ENCODE measurements around the gene CFAP299. TPM values are rescaled to one million over a fixed set of nuclear protein-coding genes. Genes with fewer than 3 reads are reported as not detected.

Gene CFAP299
- total RNA-seq, 4 donors from 2014 or later = 5.1 TPM; not detected in 3

GRCh38 chr4:80900908-80901307, 565.4 kb downstream of the CFAP299 start:
- Histone ChIP-seq H3K27ac (no peak overlapping the region), H3K9me3 (no peaks in the 10 kb centered on the region), H3K4me1 (no peaks in the 10 kb centered on the region), H3K36me3 (no peaks in the 10 kb centered on the region), H3K4me3 (no peak overlapping the region), H3K27me3 (no peaks in the 10 kb centered on the region)
- ATAC-seq = no peak
- TF ChIP-seq, protein P1, sequence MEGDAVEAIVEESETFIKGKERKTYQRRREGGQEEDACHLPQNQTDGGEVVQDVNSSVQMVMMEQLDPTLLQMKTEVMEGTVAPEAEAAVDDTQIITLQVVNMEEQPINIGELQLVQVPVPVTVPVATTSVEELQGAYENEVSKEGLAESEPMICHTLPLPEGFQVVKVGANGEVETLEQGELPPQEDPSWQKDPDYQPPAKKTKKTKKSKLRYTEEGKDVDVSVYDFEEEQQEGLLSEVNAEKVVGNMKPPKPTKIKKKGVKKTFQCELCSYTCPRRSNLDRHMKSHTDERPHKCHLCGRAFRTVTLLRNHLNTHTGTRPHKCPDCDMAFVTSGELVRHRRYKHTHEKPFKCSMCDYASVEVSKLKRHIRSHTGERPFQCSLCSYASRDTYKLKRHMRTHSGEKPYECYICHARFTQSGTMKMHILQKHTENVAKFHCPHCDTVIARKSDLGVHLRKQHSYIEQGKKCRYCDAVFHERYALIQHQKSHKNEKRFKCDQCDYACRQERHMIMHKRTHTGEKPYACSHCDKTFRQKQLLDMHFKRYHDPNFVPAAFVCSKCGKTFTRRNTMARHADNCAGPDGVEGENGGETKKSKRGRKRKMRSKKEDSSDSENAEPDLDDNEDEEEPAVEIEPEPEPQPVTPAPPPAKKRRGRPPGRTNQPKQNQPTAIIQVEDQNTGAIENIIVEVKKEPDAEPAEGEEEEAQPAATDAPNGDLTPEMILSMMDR (IDR thresholded peaks at IDR 0.05) = no peak
- TF ChIP-seq POLR2AphosphoS5 (IDR thresholded peaks at IDR 0.05) = no peak
- TF ChIP-seq EP300 (IDR thresholded peaks at IDR 0.05) = no peak
- no peak for TF ChIP-seq POLR2A (IDR thresholded peaks at IDR 0.05)
- WGBS, 2 donors (ENCODE audit: low coverage in 1 of 2) = 77 to 84% methylated on average over 2 of the region's 2 CpGs

GRCh38 chr4:80903020-80903419, 567.5 kb downstream of the CFAP299 start:
- H3K4me3 ChIP-seq = no peak overlapping the region
- H3K4me1 ChIP-seq = no peaks in the 10 kb centered on the region
- H3K36me3 ChIP-seq = no peaks in the 10 kb centered on the region
- TF ChIP-seq EP300 (IDR thresholded peaks at IDR 0.05) = no peak
- no peak for TF ChIP-seq POLR2A (IDR thresholded peaks at IDR 0.05)
- TF ChIP-seq POLR2AphosphoS5 (IDR thresholded peaks at IDR 0.05) = no peak
- TF ChIP-seq, protein P1 (IDR thresholded peaks at IDR 0.05) = no peak
- ATAC-seq = no peak
- H3K27ac ChIP-seq = no peak overlapping the region
- peaks cover 0 to 17% (median 0%) of the 10 kb centered on the region in 3 donors for H3K9me3 ChIP-seq
- H3K27me3 ChIP-seq = no peaks in the 10 kb centered on the region

- Histone ChIP-seq H3K4me3 (no peak overlapping the region), H3K9me3 (peaks cover 0 to 17% (median 0%) of the 10 kb centered on the region in 3 donors), H3K27ac (no peak overlapping the region), H3K27me3 (no peaks in the 10 kb centered on the region), H3K36me3 (no peaks in the 10 kb centered on the region), H3K4me1 (no peaks in the 10 kb centered on the region)
- TF ChIP-seq POLR2AphosphoS5 (IDR thresholded peaks at IDR 0.05) (no peak), POLR2A (IDR thresholded peaks at IDR 0.05) (no peak)
- no peak for ATAC-seq
- 92 to 93% methylated on average over 1 of the region's 1 CpG for WGBS, 2 donors (ENCODE audit: low coverage in 1 of 2)
Observed at GRCh38 chr4:80909938-80910337, 574.4 kb downstream of the CFAP299 start.

- Histone ChIP-seq H3K4me1 (no peaks in the 10 kb centered on the region), H3K9me3 (peaks cover 0 to 11% (median 0%) of the 10 kb centered on the region in 3 donors), H3K27me3 (no peaks in the 10 kb centered on the region), H3K27ac (no peak overlapping the region), H3K4me3 (no peak overlapping the region), H3K36me3 (no peaks in the 10 kb centered on the region)
- TF ChIP-seq, protein P1 (IDR thresholded peaks at IDR 0.05) = no peak
- ATAC-seq = no peak
Observed at GRCh38 chr4:80911458-80911857, 575.9 kb downstream of the CFAP299 start.

GRCh38 chr4:80912350-80912749, 576.8 kb downstream of the CFAP299 start:
- H3K9me3 ChIP-seq = peaks cover 0 to 5% (median 0%) of the 10 kb centered on the region in 3 donors
- no peaks in the 10 kb centered on the region for H3K36me3 ChIP-seq
- H3K27ac ChIP-seq = no peak overlapping the region
- TF ChIP-seq, protein P1 (IDR thresholded peaks at IDR 0.05) = no peak
- TF ChIP-seq POLR2A (IDR thresholded peaks at IDR 0.05) = no peak
- 90 to 100% methylated on average over 4 to 7 of the region's 7 CpGs for WGBS, 2 donors (ENCODE audit: low coverage in 1 of 2)
- no peaks in the 10 kb centered on the region for H3K27me3 ChIP-seq
- H3K4me3 ChIP-seq = no peak overlapping the region
- no peak for ATAC-seq
- no peaks in the 10 kb centered on the region for H3K4me1 ChIP-seq

DNA sequence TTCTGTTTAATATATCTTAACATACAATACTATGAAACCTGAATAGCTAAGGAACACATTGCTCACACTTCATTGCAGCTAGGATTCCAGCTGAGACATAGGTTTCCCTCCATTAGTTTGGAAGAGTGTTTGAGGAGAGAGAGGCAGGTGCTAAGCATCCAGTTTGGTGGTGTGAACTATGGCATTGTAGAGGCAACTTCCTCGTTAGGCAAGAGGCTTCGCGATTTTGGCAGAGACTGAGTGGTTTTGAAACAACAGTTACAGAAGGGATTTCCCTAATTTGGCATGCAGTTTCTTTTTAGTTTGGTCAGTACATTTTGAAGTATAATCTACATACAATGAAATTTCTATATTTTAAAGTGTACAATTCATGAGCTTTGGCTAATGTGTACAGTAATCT, 577.9 kb downstream of the CFAP299 start:
- Histone ChIP-seq H3K27me3 (no peaks in the 10 kb centered on the region), H3K27ac (no peak overlapping the region), H3K4me3 (no peak overlapping the region), H3K9me3 (no peaks in the 10 kb centered on the region), H3K4me1 (no peaks in the 10 kb centered on the region), H3K36me3 (no peaks in the 10 kb centered on the region)
- 47 to 67% methylated on average over 3 of the region's 3 CpGs for WGBS, 2 donors (ENCODE audit: low coverage in 1 of 2)
- ATAC-seq = no peak
- TF ChIP-seq, protein P1 (IDR thresholded peaks at IDR 0.05) = no peak
- TF ChIP-seq POLR2A (IDR thresholded peaks at IDR 0.05) = no peak
- no peak for TF ChIP-seq POLR2AphosphoS5 (IDR thresholded peaks at IDR 0.05)
- TF ChIP-seq EP300 (IDR thresholded peaks at IDR 0.05) = no peak

All from gastroesophageal sphincter (tissue), 4 donors.